HCT116 (cell line): ENCODE data around the gene FMOD. TPM values are rescaled to one million over a fixed set of nuclear protein-coding genes. Genes with fewer than 3 reads are reported as not detected.

ENCODE experiments used
- ATAC-seq: fragments of 200-7000 bp; cut with Tn5 transposase; 2 replicates; pipeline ENCODE4 v1.9.1; 2020; ENCODE audit warnings: mild to moderate bottlenecking, moderate library complexity
- BruUV-seq: library from RNA; stranded (reverse); fragments of 400-500 nt; replicated peaks from 2 replicates; lab custom pipeline; 2021; lab: Mats Ljungman, UMichigan
- CTCF ChIA-PET: fragments of 300-600 bp; sonication (Branson Sonifier 250); formaldehyde crosslinking; loops from one replicate; lab custom pipeline; 2021; ENCODE audit warnings: antibody characterized with exemption; lab: Charles Lee
- POLR2A ChIA-PET: fragments of 300-600, 350-600 bp; sonication (Branson Sonifier 250); formaldehyde crosslinking; loops from one replicate; lab custom pipeline; 2021; ENCODE audit warnings: antibody characterized with exemption; lab: Charles Lee
- RAD21 ChIA-PET, 2 experiments: fragments of 300-600 bp; sonication (Branson Sonifier 250); formaldehyde crosslinking; loops; one replicate each; lab custom pipeline; 2023; ENCODE audit warnings: low total read pairs in 2 of 2; ENCODE audit not compliant: uncharacterized antibody in 2 of 2, unreplicated experiment in 2 of 2, low non-redundant PET in 1 of 2; lab: Charles Lee
- DNase-seq: peaks from one replicate; pipeline ENCODE4 v3.0.0-alpha.2; 2010; ENCODE audit warnings: low read depth, low spot score
- H2AFZ ChIP-seq: fragments of 200-600 bp; shearing (Covaris generic), sonication (generic); 2 replicates; pipeline ENCODE4 v1.6.1; 2017; ENCODE audit warnings: low read depth, mixed run types, mixed read lengths, antibody characterized with exemption, low read length; ENCODE audit not compliant: poor library complexity, severe bottlenecking
- H3K27ac ChIP-seq: 2 replicates; pipeline ENCODE4 v1.5.1; 2012; ENCODE audit warnings: low read depth, low read length
- H3K27me3 ChIP-seq: fragments of 200-600 bp; sonication (generic); 2 replicates; pipeline ENCODE4 v1.6.1; 2016; ENCODE audit warnings: mixed run types, low read length, mixed read lengths; ENCODE audit not compliant: insufficient read depth
- H3K36me3 ChIP-seq, 2 experiments: fragments of 200-500 bp in 1 of 2; fragments of 200-600 bp in 1 of 2; sonication (Bioruptor generic) in 1 of 2; sonication (generic) in 1 of 2; 2 replicates each; pipeline versions ENCODE4 v1.5.1 to v1.6.1; 2014 to 2016; ENCODE audit warnings: low read length in 2 of 2, inconsistent platforms in 1 of 2, mixed read lengths in 1 of 2, mixed run types in 1 of 2; ENCODE audit not compliant: insufficient read depth in 2 of 2, control insufficient read depth in 1 of 2
- H3K4me1 ChIP-seq, 2 experiments: fragments of 200-600 bp in 1 of 2; sonication (generic) in 1 of 2; 2 replicates each; pipeline versions ENCODE4 v1.5.1 to v1.6.1; 2012 to 2017; ENCODE audit warnings: low read length in 2 of 2, inconsistent platforms in 1 of 2, mild to moderate bottlenecking in 1 of 2, mixed read lengths in 1 of 2, mixed run types in 1 of 2, moderate library complexity in 1 of 2; ENCODE audit not compliant: insufficient read depth in 2 of 2, control insufficient read depth in 1 of 2
- H3K4me2 ChIP-seq: fragments of 200-600 bp; sonication (generic); 2 replicates; pipeline ENCODE4 v1.6.1; 2017; ENCODE audit warnings: mixed run types, low read length, mixed read lengths
- H3K4me3 ChIP-seq, 2 experiments: fragments of 200-600 bp in 1 of 2; sonication (generic) in 1 of 2; replicated peaks in 1 of 2; 2 replicates each; pipeline ENCODE4 v1.5.1; 2011 to 2016; ENCODE audit warnings: low read length in 2 of 2, control low read depth in 1 of 2, low read depth in 1 of 2, mild to moderate bottlenecking in 1 of 2, mixed read lengths in 1 of 2, mixed run types in 1 of 2
- H3K79me2 ChIP-seq: fragments of 200-600 bp; sonication (generic); 2 replicates; pipeline ENCODE4 v1.6.1; 2017; ENCODE audit warnings: mild to moderate bottlenecking, mixed run types, low read length, moderate library complexity, mixed read lengths; ENCODE audit not compliant: insufficient read depth
- H3K9ac ChIP-seq: fragments of 200-600 bp; sonication (generic); 2 replicates; pipeline ENCODE4 v1.6.1; 2016; ENCODE audit warnings: low read length, mixed read lengths
- H3K9me2 ChIP-seq: fragments of 200-600 bp; sonication (generic), shearing (Covaris generic); 2 replicates; pipeline ENCODE4 v1.6.1; 2017; ENCODE audit warnings: mixed run types, mild to moderate bottlenecking, moderate library complexity; ENCODE audit not compliant: insufficient read depth
- H3K9me3 ChIP-seq, 2 experiments: fragments of 200-500 bp in 1 of 2; fragments of 200-600 bp in 1 of 2; sonication (Bioruptor generic) in 1 of 2; sonication (generic) in 1 of 2; 2 replicates each; pipeline ENCODE4 v1.6.1; 2014 to 2017; ENCODE audit warnings: low read length in 2 of 2, mixed read lengths in 2 of 2, inconsistent platforms in 1 of 2, low read depth in 1 of 2, mild to moderate bottlenecking in 1 of 2, mixed run types in 1 of 2, moderate library complexity in 1 of 2; ENCODE audit not compliant: control insufficient read depth in 1 of 2, insufficient read depth in 1 of 2
- H4K20me1 ChIP-seq: fragments of 200-600 bp; sonication (generic), shearing (Covaris generic); 2 replicates; pipeline ENCODE4 v1.6.1; 2017; ENCODE audit warnings: mixed run types, mild to moderate bottlenecking, moderate library complexity; ENCODE audit not compliant: insufficient read depth
- POLR2AphosphoS5 ChIP-seq: IDR thresholded peaks from 2 replicates; pipeline ENCODE4 v1.6.1; 2011; ENCODE audit warnings: mild to moderate bottlenecking, low read depth, low read length, moderate library complexity
- REST ChIP-seq: IDR thresholded peaks from 2 replicates; pipeline ENCODE4 v1.6.1; 2012; ENCODE audit warnings: low read depth
- SP1 ChIP-seq: IDR thresholded peaks from 2 replicates; pipeline ENCODE4 v1.6.1; 2012; ENCODE audit warnings: low read depth
- TCF7L2 ChIP-seq: IDR thresholded peaks from 2 replicates; pipeline ENCODE4 v1.7.0; 2011; ENCODE audit warnings: borderline replicate concordance, inconsistent platforms; ENCODE audit not compliant: insufficient read depth, insufficient read length; ENCODE audit errors: extremely low read depth
- ZFX ChIP-seq: fragments of 450-650 bp; IDR thresholded peaks from 2 replicates; pipeline ENCODE4 v1.6.1; 2017
- intact Hi-C: fragments of 100-400 bp; cut with micrococcal nuclease; formaldehyde crosslinking; loops from 2 replicates; pipeline ENCODE4 v1.10.0; 2022
- total RNA-seq: library from RNA; stranded (reverse); gene quantifications from one replicate; pipeline ENCODE4 v1.2.1, GENCODE V29; 2021; ENCODE audit not compliant: unreplicated experiment
- TF ChIP-seq, protein P1 (sequence below): IDR thresholded peaks from 2 replicates; pipeline ENCODE4 v1.6.1; 2012

FMOD gene
- total RNA-seq, 1 experiment from 2014 or later = not detected

GRCh38 chr1:203359010-203359571 lies 8.2 kb upstream of the FMOD start:
- RAD21 ChIA-PET = no interaction called here
- H3K79me2 ChIP-seq = no peaks in the 10 kb centered on the region
- no peak overlapping the region for H3K9ac ChIP-seq
- BruUV-seq = no TSS peak
- intact Hi-C loops = no loop called here
- ATAC-seq (no peak), DNase-seq (no peak)
- no peaks in the 10 kb centered on the region for H3K36me3 ChIP-seq
- no peak overlapping the region for H3K27ac ChIP-seq
- H3K27me3 ChIP-seq = peaks cover 69% of the 10 kb centered on the region
- no peaks in the 10 kb centered on the region for H3K9me2 ChIP-seq
- no peak overlapping the region for H2AFZ ChIP-seq
- no peaks in the 10 kb centered on the region for H4K20me1 ChIP-seq
- no peak for TF ChIP-seq ZFX
- no peak for TF ChIP-seq POLR2AphosphoS5
- TF ChIP-seq TCF7L2 = no peak
- no peak for TF ChIP-seq SP1
- TF ChIP-seq, protein P1, sequence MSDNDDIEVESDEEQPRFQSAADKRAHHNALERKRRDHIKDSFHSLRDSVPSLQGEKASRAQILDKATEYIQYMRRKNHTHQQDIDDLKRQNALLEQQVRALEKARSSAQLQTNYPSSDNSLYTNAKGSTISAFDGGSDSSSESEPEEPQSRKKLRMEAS = no peak
- no peak for TF ChIP-seq REST
- no peaks in the 10 kb centered on the region for H3K4me1 ChIP-seq
- POLR2A ChIA-PET = no interaction called here
- H3K9me3 ChIP-seq = no peaks in the 10 kb centered on the region
- H3K4me3 ChIP-seq = no peak overlapping the region
- CTCF ChIA-PET = no interaction called here
- no peak overlapping the region for H3K4me2 ChIP-seq
